HG03342 (cell line): ENCODE results near the gene CCDC171.
"Not testable (repeated sequence)": the region's sequence is repeated elsewhere in the genome, so short reads cannot be mapped to it uniquely, and the experiment has no call there.

Experiments used
- ATAC-seq: cut with Tn5 transposase; IDR thresholded peaks from one replicate; pipeline ENCODE4 v1.9.1; 2021; ENCODE audit warnings: mild to moderate bottlenecking, moderate library complexity; ENCODE audit not compliant: unreplicated experiment

Gene CCDC171

GRCh38 chr9:15553528-15553898 is 670 bp downstream of the CCDC171 start:
- ATAC-seq: peak; percentile 14

- ATAC-seq: no peak
Observed at GRCh38 chr9:15570769-15571168, 17.9 kb downstream of the CCDC171 start.

- no peak for ATAC-seq
Observed at GRCh38 chr9:15572200-15572770, 19.4 kb downstream of the CCDC171 start.

GRCh38 chr9:15576350-15577050 is 23.7 kb downstream of the CCDC171 start:
- ATAC-seq: no peak

GRCh38 chr9:15578714-15579113 is 25.9 kb downstream of the CCDC171 start:
- ATAC-seq: no peak

- no peak for ATAC-seq
Observed at GRCh38 chr9:15584379-15584778, 31.5 kb downstream of the CCDC171 start.

GRCh38 chr9:15592317-15592716 is 39.5 kb downstream of the CCDC171 start:
- no peak for ATAC-seq

- not testable (repeated sequence) for ATAC-seq
Observed at GRCh38 chr9:15592940-15593339, 40.1 kb downstream of the CCDC171 start.

- not testable (repeated sequence) for ATAC-seq
Observed at GRCh38 chr9:15600666-15601330, 48.0 kb downstream of the CCDC171 start.

GRCh38 chr9:15606643-15607472 is 54.0 kb downstream of the CCDC171 start:
- no peak for ATAC-seq

- peak; percentile 86 for ATAC-seq
Observed at GRCh38 chr9:15612962-15613361, 60.1 kb downstream of the CCDC171 start.

- no peak for ATAC-seq
Observed at GRCh38 chr9:15617782-15618181, 64.9 kb downstream of the CCDC171 start.

GRCh38 chr9:15618540-15619331 is 65.9 kb downstream of the CCDC171 start:
- ATAC-seq: no peak

- ATAC-seq: no peak
Observed at GRCh38 chr9:15622318-15622971, 69.6 kb downstream of the CCDC171 start.

- no peak for ATAC-seq
Observed at GRCh38 chr9:15635752-15636151, 82.9 kb downstream of the CCDC171 start.

- no peak for ATAC-seq
Observed at GRCh38 chr9:15640121-15640520, 87.3 kb downstream of the CCDC171 start.

GRCh38 chr9:15641291-15641690 is 88.4 kb downstream of the CCDC171 start:
- no peak for ATAC-seq

GRCh38 chr9:15642369-15642962 is 89.6 kb downstream of the CCDC171 start:
- no peak for ATAC-seq

- peak; percentile 71 for ATAC-seq
Observed at GRCh38 chr9:15670246-15670645, 117.4 kb downstream of the CCDC171 start.

GRCh38 chr9:15670894-15671293 is 118.1 kb downstream of the CCDC171 start:
- ATAC-seq: peak; percentile 90
